K562 (cell line): Measurements from ENCODE around the gene KLK3. TPM values are rescaled to one million over a fixed set of nuclear protein-coding genes. Genes with fewer than 3 reads are reported as not detected.

ENCODE experiments used
- BCOR ChIP-seq: fragments of 450-650 bp; IDR thresholded peaks from 2 replicates; pipeline ENCODE4 v1.6.1; 2016
- BHLHE40 ChIP-seq: IDR thresholded peaks from 2 replicates; pipeline ENCODE4 v1.6.1; 2011; ENCODE audit warnings: low read length, improper control_type of control experiment
- CBX2 ChIP-seq: fragments of 200-600 bp; sonication (generic); IDR thresholded peaks from one replicate; pipeline ENCODE4 v1.6.1; 2012; ENCODE audit warnings: mild to moderate bottlenecking, low read length, inconsistent platforms; ENCODE audit not compliant: insufficient read depth, poor library complexity, severe bottlenecking
- ETV5 ChIP-seq: sonication (generic); formaldehyde crosslinking; IDR thresholded peaks from 2 replicates; pipeline ENCODE4 v1.4.0; 2020; ENCODE audit warnings: low read depth, mild to moderate bottlenecking, missing genetic modification reagents
- HDGF ChIP-seq: fragments of 450-650 bp; IDR thresholded peaks from 2 replicates; pipeline ENCODE4 v1.6.1; 2016
- HIVEP1 ChIP-seq: fragments of 250-450 bp; sonication (Bioruptor Pico); IDR thresholded peaks from 2 replicates; pipeline ENCODE4 v1.4.0; 2020; ENCODE audit warnings: mild to moderate bottlenecking
- HNRNPL ChIP-seq: fragments of 200-400 bp; formaldehyde crosslinking; IDR thresholded peaks from 2 replicates; pipeline ENCODE4 v1.6.1; 2017; ENCODE audit warnings: low read depth, mild to moderate bottlenecking, low read length
- JUN ChIP-seq, 2 experiments: sonication (generic) in 1 of 2; formaldehyde crosslinking in 1 of 2; IDR thresholded peaks; 2 replicates each; pipeline versions ENCODE4 v1.6.1 to v1.8.0; 2012 to 2022; ENCODE audit warnings: borderline replicate concordance in 2 of 2, mild to moderate bottlenecking in 2 of 2, improper control_type of control experiment in 1 of 2, low read depth in 1 of 2, low read length in 1 of 2, missing genetic modification reagents in 1 of 2
- MAFF ChIP-seq: IDR thresholded peaks from 2 replicates; pipeline ENCODE4 v1.6.1; 2012; ENCODE audit warnings: low read length, improper control_type of control experiment
- MYBL2 ChIP-seq, 2 experiments: fragments of 450-650 bp in 1 of 2; sonication (generic) in 1 of 2; formaldehyde crosslinking in 1 of 2; IDR thresholded peaks; 2 replicates each; pipeline versions ENCODE4 v1.6.1 to v1.8.1; 2017 to 2022; ENCODE audit warnings: borderline replicate concordance in 1 of 2, inconsistent platforms in 1 of 2, low read depth in 1 of 2, mild to moderate bottlenecking in 1 of 2, missing genetic modification reagents in 1 of 2, moderate library complexity in 1 of 2
- NELFE ChIP-seq: IDR thresholded peaks from 2 replicates; pipeline ENCODE4 v1.6.1; 2011; ENCODE audit warnings: mild to moderate bottlenecking; ENCODE audit not compliant: insufficient read depth, insufficient read length
- NONO ChIP-seq, 2 experiments: fragments of 200-400 bp in 1 of 2; fragments of 450-650 bp in 1 of 2; formaldehyde crosslinking in 1 of 2; IDR thresholded peaks; 2 replicates each; pipeline ENCODE4 v1.6.1; 2017; ENCODE audit warnings: low read depth in 2 of 2, mild to moderate bottlenecking in 2 of 2, moderate library complexity in 2 of 2, low read length in 1 of 2
- NR1H2 ChIP-seq: sonication (generic); formaldehyde crosslinking; IDR thresholded peaks from 2 replicates; pipeline ENCODE4 v1.4.0; 2020; ENCODE audit warnings: mild to moderate bottlenecking, missing genetic modification reagents
- NUFIP1 ChIP-seq: fragments of 450-650 bp; IDR thresholded peaks from 2 replicates; pipeline ENCODE4 v1.6.1; 2018; ENCODE audit not compliant: partially characterized antibody
- POLR3A ChIP-seq: IDR thresholded peaks from 2 replicates; pipeline ENCODE4 v1.6.1; 2011; ENCODE audit warnings: borderline replicate concordance, mild to moderate bottlenecking, moderate library complexity; ENCODE audit not compliant: insufficient read length, insufficient read depth; ENCODE audit errors: extremely low read depth
- PYGO2 ChIP-seq: fragments of 450-650 bp; IDR thresholded peaks from 2 replicates; pipeline ENCODE4 v1.6.1; 2016; ENCODE audit warnings: mild to moderate bottlenecking, missing genetic modification characterization, moderate library complexity, missing compliant biosample characterization
- SMAD2 ChIP-seq: fragments of 150-350 bp; IDR thresholded peaks from 2 replicates; pipeline ENCODE4 v1.6.1; 2014; ENCODE audit warnings: low read depth, mild to moderate bottlenecking, low read length
- SPI1 ChIP-seq: IDR thresholded peaks from 2 replicates; pipeline ENCODE4 v1.6.1; 2011; ENCODE audit warnings: low read depth, low read length, control low read depth, borderline replicate concordance
- TCF15 ChIP-seq: fragments of 250-450 bp; sonication (Bioruptor Pico); IDR thresholded peaks from 2 replicates; pipeline ENCODE4 v1.8.0; 2022; ENCODE audit warnings: moderate library complexity, mild to moderate bottlenecking, inconsistent platforms
- TCF7L2 ChIP-seq: fragments of 150-350 bp; IDR thresholded peaks from 2 replicates; pipeline ENCODE4 v1.6.1; 2016; ENCODE audit warnings: low read depth, mild to moderate bottlenecking, low read length, moderate library complexity
- XRCC3 ChIP-seq: fragments of 450-650 bp; IDR thresholded peaks from 2 replicates; pipeline ENCODE4 v1.6.1; 2017; ENCODE audit warnings: mild to moderate bottlenecking, moderate library complexity
- ZFP91 ChIP-seq: sonication (generic); formaldehyde crosslinking; IDR thresholded peaks from 2 replicates; pipeline ENCODE4 v1.8.0; 2022; ENCODE audit warnings: mild to moderate bottlenecking, missing genetic modification reagents
- ZNF197 ChIP-seq: fragments of 200-800 bp; sonication (Bioruptor generic); IDR thresholded peaks from 2 replicates; pipeline ENCODE4 v1.6.1; 2016; ENCODE audit warnings: low read depth, missing genetic modification characterization, missing compliant biosample characterization
- ZNF639 ChIP-seq, 2 experiments: fragments of 200-800 bp in 1 of 2; sonication (Bioruptor generic) in 1 of 2; sonication (generic) in 1 of 2; formaldehyde crosslinking in 1 of 2; IDR thresholded peaks in 1 of 2; conservative IDR thresholded peaks in 1 of 2; 2 replicates each; pipeline versions ENCODE4 v1.5.0 to v1.6.1; 2016 to 2020; ENCODE audit warnings: missing compliant biosample characterization in 1 of 2, missing genetic modification characterization in 1 of 2, missing genetic modification reagents in 1 of 2
- ZSCAN32 ChIP-seq: fragments of 450-650 bp; formaldehyde crosslinking; IDR thresholded peaks from 2 replicates; pipeline ENCODE4 v1.4.0; 2020; ENCODE audit warnings: mild to moderate bottlenecking, moderate library complexity
- polyA plus RNA-seq, 8 experiments: library from polyadenylated mRNA; depleted of rRNA in 4 of 8; stranded (reverse) in 5 of 8; unstranded in 3 of 8; fragments of >200 nt; fragmentation: Nextera tagmentation in 2 of 8; fragmentation: Illumina TruSeq in 1 of 8; extraction: Ambion mirVana in 2 of 8; extraction: Trizol in 1 of 8; gene quantifications; 2 replicates each; pipeline versions ENCODE4 v1.2.1 to v1.2.3, GENCODE V29; 2011 to 2014; ENCODE audit warnings: inconsistent platforms in 1 of 8, missing spikeins in 1 of 8
- total RNA-seq, 7 experiments: library from RNA; depleted of rRNA in 6 of 7; stranded (reverse); fragments of >200 nt in 6 of 7; fragmentation: Illumina TruSeq in 2 of 7; extraction: Trizol in 2 of 7; gene quantifications; 2 replicates each; pipeline versions ENCODE4 v1.2.1 to v1.2.3, GENCODE V29; 2011 to 2021; ENCODE audit warnings: low replicate concordance in 1 of 7

KLK3 gene
- total and polyA plus RNA-seq, 9 of the 15 experiments (the other 6 are each of a cell fraction or from before 2014, with no cell fraction given) = not detected

GRCh38 chr19:50823389-50824042 is 31.2 kb upstream of the KLK3 start, which contains the start of gene KLK1 (continued):
- TF ChIP-seq JUN (IDR thresholded peaks at IDR 0.05; ENCODE audit: borderline replicate concordance, low read depth, low read length) (0 out of 2 replicates have a peak, but pooled peaks have one; percentile 28), JUN (CRISPR knock-in tag; IDR thresholded peaks at IDR 0.05; ENCODE audit: borderline replicate concordance) (no peak), HIVEP1 (CRISPR knock-in tag) (no peak), XRCC3 (no peak), TCF15 (CRISPR knock-in tag) (no peak), POLR3A (no peak), ZFP91 (CRISPR knock-in tag) (no peak), CBX2 (no peak), MYBL2 (IDR thresholded peaks at IDR 0.05; ENCODE audit: low read depth) (no peak), MYBL2 (CRISPR knock-in tag; IDR thresholded peaks at IDR 0.05; ENCODE audit: borderline replicate concordance) (no peak), HNRNPL (no peak), SMAD2 (no peak), BCOR (0 out of 2 replicates have a peak, but pooled peaks have one; percentile 17), NELFE (no peak), PYGO2 (tag) (no peak), MAFF (no peak), NUFIP1 (no peak), TCF7L2 (no peak), SPI1 (no peak), ZNF197 (CRISPR knock-in tag) (no peak), ETV5 (CRISPR knock-in tag) (no peak), NONO (IDR thresholded peaks at IDR 0.05; ENCODE audit: low read depth in 2 of 2, low read length in 1 of 2) (no peak), BHLHE40 (no peak), ZSCAN32 (CRISPR knock-in tag) (no peak), HDGF (no peak), ZNF639 (CRISPR knock-in tag; conservative IDR thresholded peaks at IDR 0.05 in 1 of 2, IDR thresholded peaks at IDR 0.05 in 1 of 2) (no peak), NR1H2 (CRISPR knock-in tag) (no peak)
